Fibroblast of pulmonary artery (primary cell): ENCODE data around the gene IL17RC.
"Not testable (repeated sequence)": the region's sequence is repeated elsewhere in the genome, so short reads cannot be mapped to it uniquely, and the experiment has no call there.

Source experiments
- DNase-seq: peaks from one replicate; pipeline ENCODE4 v3.0.0-alpha.2; 2010; ENCODE audit warnings: low read depth
- H3K4me3 ChIP-seq: replicated peaks from 2 replicates; pipeline ENCODE4 v1.5.1; 2011; ENCODE audit warnings: low read depth, mild to moderate bottlenecking, control low read depth, low read length, moderate library complexity
- TF ChIP-seq, protein P1 (sequence below): IDR thresholded peaks from 2 replicates; pipeline ENCODE4 v1.5.1; 2011; ENCODE audit warnings: mild to moderate bottlenecking, control low read depth, low read length, inconsistent platforms; ENCODE audit errors: missing control alignments

The IL17RC gene

DNA sequence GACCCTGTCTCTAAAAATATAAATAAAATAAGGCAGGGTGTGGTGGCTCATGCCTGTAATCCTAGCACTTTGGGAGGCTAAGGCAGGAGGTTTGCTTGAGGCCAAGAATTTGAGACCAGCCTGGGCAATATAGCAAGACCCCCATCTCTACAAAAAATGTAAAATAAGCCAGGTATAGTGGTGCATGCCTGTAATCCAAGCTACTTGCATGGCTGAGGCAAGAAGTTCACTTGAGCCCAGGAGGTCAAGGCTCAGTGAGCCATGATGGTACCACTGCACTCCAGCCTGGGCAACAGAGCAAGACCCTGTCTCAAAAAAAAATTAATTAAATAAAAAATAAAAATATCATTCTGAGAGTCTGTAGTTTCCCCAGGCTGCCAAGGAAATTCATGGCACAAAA lies 30.6 kb upstream of the IL17RC start:
- H3K4me3 ChIP-seq, result no peak overlapping the region
- TF ChIP-seq, protein P1, sequence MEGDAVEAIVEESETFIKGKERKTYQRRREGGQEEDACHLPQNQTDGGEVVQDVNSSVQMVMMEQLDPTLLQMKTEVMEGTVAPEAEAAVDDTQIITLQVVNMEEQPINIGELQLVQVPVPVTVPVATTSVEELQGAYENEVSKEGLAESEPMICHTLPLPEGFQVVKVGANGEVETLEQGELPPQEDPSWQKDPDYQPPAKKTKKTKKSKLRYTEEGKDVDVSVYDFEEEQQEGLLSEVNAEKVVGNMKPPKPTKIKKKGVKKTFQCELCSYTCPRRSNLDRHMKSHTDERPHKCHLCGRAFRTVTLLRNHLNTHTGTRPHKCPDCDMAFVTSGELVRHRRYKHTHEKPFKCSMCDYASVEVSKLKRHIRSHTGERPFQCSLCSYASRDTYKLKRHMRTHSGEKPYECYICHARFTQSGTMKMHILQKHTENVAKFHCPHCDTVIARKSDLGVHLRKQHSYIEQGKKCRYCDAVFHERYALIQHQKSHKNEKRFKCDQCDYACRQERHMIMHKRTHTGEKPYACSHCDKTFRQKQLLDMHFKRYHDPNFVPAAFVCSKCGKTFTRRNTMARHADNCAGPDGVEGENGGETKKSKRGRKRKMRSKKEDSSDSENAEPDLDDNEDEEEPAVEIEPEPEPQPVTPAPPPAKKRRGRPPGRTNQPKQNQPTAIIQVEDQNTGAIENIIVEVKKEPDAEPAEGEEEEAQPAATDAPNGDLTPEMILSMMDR, result no peak
- no peak for DNase-seq

DNA sequence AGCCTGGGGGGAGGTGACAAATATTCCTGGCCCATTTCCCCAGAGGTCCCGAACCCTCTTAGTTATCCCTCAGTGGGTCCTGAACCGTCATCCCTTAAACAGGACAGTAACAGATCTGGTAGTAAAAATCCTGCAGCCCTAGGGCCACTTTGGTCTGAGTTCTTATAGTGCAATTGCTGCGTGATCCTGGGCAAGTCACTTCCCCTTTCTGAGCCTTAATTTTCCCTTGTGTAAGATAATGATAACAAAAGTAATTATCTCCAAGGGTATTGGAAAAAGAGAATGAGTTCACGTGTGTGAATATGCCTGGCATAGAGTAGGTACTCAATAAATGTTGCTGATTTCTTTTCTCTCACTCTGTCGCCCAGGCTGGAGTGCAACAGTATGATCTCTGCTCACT lies 29.4 kb upstream of the IL17RC start:
- no peak overlapping the region for H3K4me3 ChIP-seq
- no peak for DNase-seq
- TF ChIP-seq, protein P1, result no peak

DNA sequence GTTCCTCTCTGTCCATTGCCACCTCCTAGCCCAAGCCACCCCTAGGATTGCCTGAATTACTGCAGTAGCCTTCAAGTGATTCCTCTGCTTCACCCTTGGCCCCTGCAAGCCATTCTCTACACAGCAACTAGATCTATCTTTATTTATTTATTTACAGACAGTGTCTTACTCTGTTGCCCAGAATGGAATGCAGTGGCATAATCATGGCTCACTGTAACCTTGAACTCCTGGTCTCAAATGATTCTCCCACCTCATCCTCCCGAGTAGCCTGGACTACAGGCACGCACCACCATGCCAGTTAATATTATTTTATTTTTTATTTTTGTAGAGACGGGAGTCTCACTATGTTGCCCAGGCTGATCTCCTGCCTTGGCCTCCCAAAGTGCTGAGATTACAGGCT lies 28.4 kb upstream of the IL17RC start:
- TF ChIP-seq, protein P1, result no peak
- DNase-seq, result no peak
- H3K4me3 ChIP-seq, result no peak overlapping the region

DNA sequence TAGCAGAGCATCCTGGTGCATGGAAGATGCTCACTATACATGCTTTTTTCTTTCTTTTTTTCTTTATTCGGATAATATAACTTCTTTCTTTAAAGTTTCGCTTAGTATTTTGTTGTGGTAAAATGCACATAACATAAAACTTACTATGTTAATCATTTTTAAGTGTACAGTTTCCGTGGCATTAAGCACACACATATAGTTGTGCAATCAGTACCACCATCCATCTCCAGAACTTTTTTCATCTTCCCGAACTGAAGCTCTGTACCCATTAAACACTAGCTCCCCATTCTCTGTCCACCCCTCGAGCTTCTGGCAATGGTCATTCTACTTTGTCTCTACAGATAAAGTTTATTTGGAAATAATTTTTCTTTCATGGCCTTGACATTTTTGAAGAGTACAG lies 27.5 kb upstream of the IL17RC start:
- no peak overlapping the region for H3K4me3 ChIP-seq
- no peak for DNase-seq
- TF ChIP-seq, protein P1, result no peak

DNA sequence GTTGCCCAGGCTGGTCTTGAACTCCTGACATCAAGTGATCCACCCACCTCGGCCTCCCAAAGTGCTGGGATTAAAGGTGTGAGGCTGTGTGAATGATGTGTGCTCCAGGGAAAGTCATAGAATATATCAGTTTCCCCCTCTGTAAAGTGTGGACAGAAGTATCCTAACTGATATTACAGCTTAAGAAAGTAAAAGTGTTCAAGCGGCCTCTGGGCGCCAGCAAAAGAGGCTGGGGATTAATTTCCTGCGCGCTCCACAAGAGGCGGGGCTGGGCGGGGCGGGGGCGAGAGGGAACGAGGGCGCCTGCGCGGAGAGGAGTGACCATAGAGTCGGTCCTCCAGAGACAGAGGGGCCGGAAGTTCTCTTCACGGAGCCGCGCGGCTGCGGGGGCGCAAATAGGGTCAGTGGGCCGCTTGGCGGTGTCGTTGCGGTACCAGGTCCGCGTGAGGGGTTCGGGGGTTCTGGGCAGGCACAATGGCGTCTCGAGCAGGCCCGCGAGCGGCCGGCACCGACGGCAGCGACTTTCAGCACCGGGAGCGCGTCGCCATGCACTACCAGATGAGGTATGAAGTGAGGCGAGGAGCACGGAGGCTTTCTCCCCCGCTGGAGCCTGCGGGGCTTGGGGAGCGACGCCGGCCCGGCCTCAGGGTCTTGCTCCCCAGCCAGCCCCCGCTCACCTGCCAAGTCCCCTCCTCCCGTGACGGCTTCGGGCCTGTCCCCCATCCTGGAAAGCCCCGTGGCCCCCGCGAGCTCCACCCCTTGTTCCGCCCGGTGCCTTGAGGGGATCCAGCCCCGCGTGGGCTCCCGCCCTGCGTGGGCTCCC lies 26.4 kb upstream of the IL17RC start, which contains the start of gene JAGN1:
Gene JAGN1, plus strand, starts transcription at position 362 of the 823 bp plus-strand sequence. Its CDS starts 113 bp downstream, at position 475.
- TF ChIP-seq, protein P1, result no peak
- peak; percentile 90 for DNase-seq
- H3K4me3 ChIP-seq, result peak within 1 kb of the TSS; percentile 94

DNA sequence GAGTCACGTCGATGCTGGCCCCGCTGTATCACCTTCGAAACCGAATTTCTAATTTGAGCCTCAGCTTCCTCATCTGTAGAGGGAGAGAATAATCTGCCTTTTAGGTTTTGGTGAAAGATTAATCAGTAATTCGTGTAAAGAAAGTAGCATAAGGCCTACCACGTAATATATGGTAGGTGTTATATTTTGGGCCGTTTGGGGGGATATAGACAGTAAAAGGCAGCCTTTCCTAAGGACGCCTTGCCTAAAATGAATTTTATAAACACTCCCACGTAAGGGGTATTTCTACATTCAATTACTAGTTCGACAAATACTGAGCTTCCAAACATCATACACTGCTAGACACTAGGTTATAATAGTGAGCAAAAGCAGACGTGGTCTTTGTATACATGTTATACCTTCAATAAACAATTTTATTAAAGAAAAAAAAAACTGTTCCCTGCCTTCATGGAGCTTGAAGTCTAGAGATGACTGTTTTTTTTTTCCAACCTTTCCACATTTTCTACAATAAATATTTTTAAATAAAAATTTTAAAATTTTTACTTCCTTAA lies 25.8 kb upstream of the IL17RC start:
- TF ChIP-seq, protein P1, result no peak
- peak overlapping the region; percentile 94 for H3K4me3 ChIP-seq
- DNase-seq, result no peak

DNA sequence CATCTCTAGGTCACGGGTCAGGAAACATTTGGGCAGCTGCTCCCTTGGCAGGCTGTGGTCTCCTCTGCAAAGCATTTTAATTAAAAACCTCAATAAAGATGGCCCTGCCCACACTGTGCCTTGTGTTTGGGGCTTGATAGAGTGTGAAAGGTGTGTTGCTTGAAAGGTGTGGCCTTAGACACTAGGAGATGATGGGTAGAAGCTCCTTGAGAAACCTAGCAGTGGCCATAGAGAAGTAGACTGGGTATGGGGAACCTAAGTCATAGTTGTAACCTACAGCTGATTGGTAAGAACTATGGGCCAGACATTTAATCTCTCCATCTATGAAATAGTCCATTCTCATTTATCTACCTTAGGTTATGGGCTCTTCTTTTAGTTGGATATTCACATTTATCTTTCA lies 23.2 kb upstream of the IL17RC start:
- DNase-seq, result no peak
- TF ChIP-seq, protein P1, result no peak
- no peak overlapping the region for H3K4me3 ChIP-seq

DNA sequence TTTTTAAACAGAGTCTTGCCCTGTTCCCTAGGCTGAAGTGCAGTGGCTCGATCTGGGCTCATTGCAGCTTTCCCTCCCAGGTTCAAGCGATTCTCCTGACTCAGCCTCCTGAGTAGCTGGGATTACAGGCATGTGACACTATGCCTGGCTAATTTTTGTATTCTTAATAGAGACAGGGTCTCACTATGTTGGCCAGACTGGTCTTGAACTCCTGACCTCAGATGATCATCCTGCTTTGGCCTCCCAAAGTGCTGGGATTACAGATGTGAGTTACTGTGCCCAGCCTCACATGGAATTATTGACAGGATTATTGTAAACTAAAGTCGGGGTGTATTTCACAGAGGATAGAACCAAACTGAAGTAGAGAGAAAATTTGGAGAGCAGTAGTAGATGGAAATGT lies 21.2 kb upstream of the IL17RC start:
- not testable (repeated sequence) for DNase-seq, H3K4me3 ChIP-seq

DNA sequence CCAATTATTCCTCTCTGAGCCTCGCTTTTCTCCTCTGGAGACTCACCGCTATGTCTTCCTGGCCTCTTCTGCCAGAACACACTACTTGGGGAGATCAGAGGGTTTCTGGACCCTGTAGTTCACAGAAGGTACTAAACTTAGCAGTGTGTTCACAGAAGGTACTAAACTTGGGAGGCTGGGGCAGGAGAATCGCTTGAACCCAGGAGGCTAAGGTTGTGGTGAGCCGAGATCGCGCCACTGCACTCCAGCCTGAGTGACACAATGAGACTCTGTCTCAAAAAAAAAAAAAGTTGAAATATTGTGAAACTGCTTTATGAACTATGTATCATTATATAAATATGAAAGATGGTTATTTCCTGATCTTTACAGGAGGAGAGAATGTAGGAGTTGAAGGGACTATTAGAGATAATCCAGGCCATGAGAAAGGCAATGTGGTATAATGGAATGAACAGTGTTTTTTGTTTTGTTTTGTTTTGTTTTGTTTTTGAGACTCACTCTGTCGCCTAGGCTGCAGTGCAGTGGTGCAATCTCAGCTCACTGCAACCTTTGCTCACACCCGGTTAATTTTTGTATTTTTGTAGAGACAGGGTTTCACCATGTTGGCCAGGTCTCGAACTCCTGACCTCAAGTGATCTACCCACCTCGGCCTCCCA lies 20.0 kb upstream of the IL17RC start:
- DNase-seq, result peak; percentile 61

More for the DNA sequence above, 20.0 kb upstream of the IL17RC start:
- H3K4me3 ChIP-seq, result not testable (repeated sequence)
